Activated CD4-positive, alpha-beta T cell treated with anti-CD3 and anti-CD28 coated beads, Interleukin-2, amount 10 ng/mL, durations not matched to agents 24 days and 14 days (primary cell): Measurements from ENCODE around the gene VDR. TPM values are rescaled to one million over a fixed set of nuclear protein-coding genes. Genes with fewer than 3 reads are reported as not detected.

ENCODE experiments used
- DNase-seq: peaks from one replicate; pipeline ENCODE4 v3.0.0; 2022
- H3K27ac Mint-ChIP-seq: one replicate; pipeline ENCODE4 v1.8.0; 2022; ENCODE audit warnings: mild to moderate bottlenecking, mixed read lengths
- H3K27me3 Mint-ChIP-seq: one replicate; pipeline ENCODE4 v1.8.0; 2022; ENCODE audit warnings: mixed read lengths
- H3K36me3 Mint-ChIP-seq: one replicate; pipeline ENCODE4 v1.8.0; 2022; ENCODE audit warnings: low read depth, mild to moderate bottlenecking, mixed read lengths
- H3K4me1 Mint-ChIP-seq: one replicate; pipeline ENCODE4 v1.8.0; 2021; ENCODE audit warnings: mixed read lengths
- H3K4me3 Mint-ChIP-seq: one replicate; pipeline ENCODE4 v1.8.0; 2022; ENCODE audit warnings: mild to moderate bottlenecking, moderate library complexity, mixed read lengths
- H3K9me3 Mint-ChIP-seq: one replicate; pipeline ENCODE4 v1.8.0; 2021; ENCODE audit warnings: mixed read lengths
- intact Hi-C: fragments of 100-400 bp; cut with micrococcal nuclease; formaldehyde crosslinking; loops from one replicate; pipeline ENCODE4 v1.15.1; 2023
- total RNA-seq: library from RNA; stranded (reverse); gene quantifications from 2 replicates; pipeline ENCODE4 v1.2.3, GENCODE V29; 2022

Gene VDR
- total RNA-seq, 1 donor from 2014 or later: 277 TPM

DNA sequence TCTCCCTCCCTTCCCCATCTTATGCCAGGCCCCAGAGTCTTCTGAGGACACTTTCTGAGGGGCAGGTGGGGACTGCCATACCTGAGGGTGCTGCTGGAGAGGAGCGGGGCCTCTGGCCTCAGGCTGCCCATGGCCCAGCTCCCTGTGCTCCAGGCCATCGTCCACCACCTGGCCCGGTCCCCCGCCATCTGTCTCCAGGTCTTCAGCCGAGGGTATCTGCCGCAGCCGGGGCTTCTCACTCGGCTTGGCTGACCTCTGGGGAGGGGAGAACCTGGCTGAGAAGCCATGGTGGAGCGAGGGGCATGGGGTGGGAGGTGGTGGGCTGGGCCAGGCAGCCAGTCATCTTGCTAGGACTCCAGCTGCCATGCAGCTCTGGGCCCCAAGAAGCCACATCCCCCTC is 110.1 kb downstream of the VDR start:
- Mint-ChIP-seq H3K4me1 (peaks cover 8% of the 10 kb centered on the region), H3K27ac (no peak overlapping the region), H3K4me3 (no peak overlapping the region), H3K36me3 (peaks cover 73% of the 10 kb centered on the region), H3K27me3 (no peaks in the 10 kb centered on the region), H3K9me3 (no peaks in the 10 kb centered on the region)
- intact Hi-C loops: no loop called here
- no peak for DNase-seq

DNA sequence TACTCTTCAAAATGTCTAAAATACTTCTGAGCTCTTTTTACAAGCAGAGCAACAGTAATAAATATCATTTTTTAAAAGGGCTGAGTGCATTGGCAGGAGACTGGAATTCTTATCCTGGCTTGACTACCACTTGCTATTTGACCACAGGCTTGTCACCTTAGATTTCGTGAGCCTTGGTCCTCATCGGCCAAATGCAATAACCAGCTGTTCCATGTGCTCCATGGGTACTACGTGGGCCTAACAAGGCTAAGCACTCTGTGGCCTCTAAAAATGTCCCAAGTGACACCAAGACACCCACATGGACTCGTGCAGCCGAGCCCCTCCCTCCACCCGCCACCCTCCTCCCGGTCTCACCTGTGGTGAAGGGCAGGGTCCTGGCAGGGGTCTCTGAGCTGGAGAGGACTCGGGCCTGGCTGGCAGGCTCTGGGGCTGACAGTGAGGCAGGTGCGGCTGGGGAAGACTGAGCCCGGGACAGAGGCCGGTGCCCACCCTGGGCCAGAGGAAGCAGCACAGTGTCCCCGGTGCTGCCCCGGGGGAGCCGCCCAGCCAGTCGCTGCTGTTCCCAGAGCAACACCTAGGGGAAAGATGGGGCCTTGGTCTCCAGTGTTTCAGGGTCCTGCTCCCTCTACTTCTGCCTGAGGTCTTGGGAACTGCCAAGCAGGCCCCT is 111.6 kb downstream of the VDR start:
- Mint-ChIP-seq H3K27ac (no peak overlapping the region), H3K4me1 (peaks cover 4% of the 10 kb centered on the region), H3K4me3 (no peak overlapping the region), H3K27me3 (no peaks in the 10 kb centered on the region), H3K9me3 (no peaks in the 10 kb centered on the region), H3K36me3 (peaks cover 79% of the 10 kb centered on the region)
- intact Hi-C loops: no loop called here
- no peak for DNase-seq

DNA sequence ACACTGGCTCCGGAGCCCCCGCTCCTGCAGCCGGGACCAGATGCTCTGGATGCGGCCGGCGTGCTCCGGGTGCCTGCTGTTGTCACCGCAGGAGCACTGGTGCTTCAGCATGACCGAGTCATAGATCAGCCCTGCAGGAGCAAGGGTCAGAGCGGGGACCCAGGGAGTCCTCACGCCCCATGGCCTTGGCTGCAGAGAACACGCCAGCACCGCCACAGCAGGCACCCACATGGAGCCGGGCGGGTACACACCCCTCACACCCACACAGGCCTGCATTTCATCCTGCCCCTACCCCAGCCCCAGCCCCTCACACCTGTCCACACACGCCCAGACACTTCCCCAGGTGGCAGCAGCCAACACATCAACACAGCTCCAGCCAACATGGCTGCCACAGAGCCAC is 112.9 kb downstream of the VDR start:
- Mint-ChIP-seq H3K36me3 (peaks cover 82% of the 10 kb centered on the region), H3K27ac (peak overlapping the region; percentile 71), H3K27me3 (no peaks in the 10 kb centered on the region), H3K9me3 (no peaks in the 10 kb centered on the region), H3K4me3 (no peak overlapping the region), H3K4me1 (peaks cover 2% of the 10 kb centered on the region)
- DNase-seq: no peak
- intact Hi-C loops: no loop called here

Other genes starting within 250 kb of the VDR start
- gene RPAP3, start 199.0 kb downstream of the VDR start, total RNA-seq: 63.4 and 67.3 TPM in 2 replicates
- gene ENDOU, start 179.5 kb downstream of the VDR start, total RNA-seq: 0.09 TPM in 1 of 2 replicates, not detected in the other
- gene RAPGEF3, start 146.1 kb downstream of the VDR start, total RNA-seq: 3.6 and 4.5 TPM in 2 replicates
- gene SLC48A1, start 131.8 kb downstream of the VDR start, total RNA-seq: 10.7 and 12.3 TPM in 2 replicates
- gene HDAC7, start 85.1 kb downstream of the VDR start, total RNA-seq: 405 and 419 TPM in 2 replicates
- gene TMEM106C, start 58.6 kb upstream of the VDR start, total RNA-seq: 155 and 162 TPM in 2 replicates
- gene COL2A1, start 99.5 kb upstream of the VDR start, total RNA-seq: 0.07 TPM in 1 of 2 replicates, not detected in the other
- 55.4 and 58.6 TPM in 2 replicates for gene SENP1, start 201.1 kb upstream of the VDR start, total RNA-seq
- gene PFKM, start 214.4 kb upstream of the VDR start, total RNA-seq: 87.3 and 93.2 TPM in 2 replicates